Uterus (tissue), 2 donors: Measurements from ENCODE around the gene TMEM131.

Experiments
- POLR2A ChIP-seq, 2 donors: fragments of 450-650 bp; IDR thresholded peaks; one replicate each; pipeline ENCODE4 v1.6.1; 2016; ENCODE audit warnings: antibody characterized with exemption in 2 of 2, mild to moderate bottlenecking in 1 of 2, moderate library complexity in 1 of 2
- TF ChIP-seq, protein P1 (sequence below), 4 experiments: fragments of 200-600 bp in 2 of 4; fragments of 450-650 bp in 2 of 4; sonication (generic) in 2 of 4; IDR thresholded peaks; one replicate each; pipeline ENCODE4 v1.5.1; 2016 to 2019; ENCODE audit warnings: antibody characterized with exemption in 4 of 4, mild to moderate bottlenecking in 2 of 4, moderate library complexity in 1 of 4

DNA sequence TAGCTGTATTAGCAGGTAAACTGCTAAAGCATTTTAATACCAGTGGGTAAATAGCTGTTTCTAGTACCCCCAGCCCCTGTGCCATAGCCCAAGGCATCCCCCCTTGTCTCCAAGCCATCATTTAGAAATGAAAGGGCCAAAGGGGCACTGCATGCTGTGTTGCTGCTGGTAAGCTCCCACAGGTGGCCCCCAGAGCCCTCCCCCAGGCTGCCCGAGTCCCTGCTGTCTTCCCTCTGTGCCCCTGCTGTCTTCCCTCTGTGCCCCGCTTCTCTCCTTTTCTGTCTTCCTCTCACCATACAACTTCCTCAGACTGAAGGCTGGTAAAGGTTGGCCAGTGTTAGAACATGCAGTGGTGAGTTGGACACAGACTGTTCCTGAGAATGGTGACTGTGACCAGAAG is 240.3 kb downstream of the TMEM131 start:
- peak in 1 of 2 donors; percentile 12 for TF ChIP-seq POLR2A (IDR thresholded peaks at IDR 0.05)
- TF ChIP-seq, protein P1, sequence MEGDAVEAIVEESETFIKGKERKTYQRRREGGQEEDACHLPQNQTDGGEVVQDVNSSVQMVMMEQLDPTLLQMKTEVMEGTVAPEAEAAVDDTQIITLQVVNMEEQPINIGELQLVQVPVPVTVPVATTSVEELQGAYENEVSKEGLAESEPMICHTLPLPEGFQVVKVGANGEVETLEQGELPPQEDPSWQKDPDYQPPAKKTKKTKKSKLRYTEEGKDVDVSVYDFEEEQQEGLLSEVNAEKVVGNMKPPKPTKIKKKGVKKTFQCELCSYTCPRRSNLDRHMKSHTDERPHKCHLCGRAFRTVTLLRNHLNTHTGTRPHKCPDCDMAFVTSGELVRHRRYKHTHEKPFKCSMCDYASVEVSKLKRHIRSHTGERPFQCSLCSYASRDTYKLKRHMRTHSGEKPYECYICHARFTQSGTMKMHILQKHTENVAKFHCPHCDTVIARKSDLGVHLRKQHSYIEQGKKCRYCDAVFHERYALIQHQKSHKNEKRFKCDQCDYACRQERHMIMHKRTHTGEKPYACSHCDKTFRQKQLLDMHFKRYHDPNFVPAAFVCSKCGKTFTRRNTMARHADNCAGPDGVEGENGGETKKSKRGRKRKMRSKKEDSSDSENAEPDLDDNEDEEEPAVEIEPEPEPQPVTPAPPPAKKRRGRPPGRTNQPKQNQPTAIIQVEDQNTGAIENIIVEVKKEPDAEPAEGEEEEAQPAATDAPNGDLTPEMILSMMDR (IDR thresholded peaks at IDR 0.05) = no peak
